OCI-LY1 (cell line): Measurements from ENCODE around the gene CAPN15.

Experiments used
- EZH2 ChIP-seq: fragments of 200-600 bp; sonication (generic), shearing (Covaris generic); IDR thresholded peaks from 2 replicates; pipeline ENCODE4 v1.8.0; 2017; ENCODE audit warnings: borderline replicate concordance, mixed run types, mild to moderate bottlenecking, antibody characterized with exemption, low read length, moderate library complexity, mixed read lengths
- TF ChIP-seq, protein P1 (sequence below): fragments of 200-600 bp; sonication (generic), shearing (Covaris generic); IDR thresholded peaks from 2 replicates; pipeline ENCODE4 v1.5.1; 2017; ENCODE audit warnings: mild to moderate bottlenecking, antibody characterized with exemption, low read length, moderate library complexity, mixed read lengths

DNA sequence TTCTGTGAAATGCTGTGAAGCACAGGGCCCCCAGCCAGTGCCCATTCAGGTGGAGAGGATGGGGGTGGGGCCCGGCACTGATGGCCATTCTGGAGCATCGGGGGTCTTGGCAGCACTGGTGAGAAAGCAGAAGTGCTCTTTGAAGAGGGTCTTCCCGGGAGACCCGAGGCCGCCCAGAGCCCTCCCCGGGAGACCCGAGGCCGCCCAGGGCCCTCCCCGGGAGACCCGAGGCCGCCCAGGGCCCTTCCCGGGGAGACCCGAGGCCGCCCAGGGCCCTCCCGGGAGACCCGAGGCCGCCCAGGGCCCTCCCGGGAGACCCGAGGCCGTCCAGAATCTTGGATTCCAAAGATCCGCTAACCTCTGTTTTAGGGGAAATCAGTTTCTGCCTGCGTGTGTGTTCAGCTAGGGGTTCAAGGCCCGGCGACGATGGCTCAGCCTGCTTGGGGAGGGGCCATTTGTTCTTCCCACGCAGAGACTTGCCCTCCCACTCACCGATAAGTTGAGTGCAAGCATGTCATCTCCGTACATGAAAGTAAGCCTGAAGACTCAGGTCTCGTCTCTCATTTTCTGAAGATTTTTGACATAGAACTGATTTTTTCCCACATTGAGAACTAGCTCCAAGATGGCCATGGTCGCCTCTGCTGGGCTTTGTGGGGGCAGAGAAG lies 35.2 kb upstream of the CAPN15 start:
- TF ChIP-seq, protein P1, sequence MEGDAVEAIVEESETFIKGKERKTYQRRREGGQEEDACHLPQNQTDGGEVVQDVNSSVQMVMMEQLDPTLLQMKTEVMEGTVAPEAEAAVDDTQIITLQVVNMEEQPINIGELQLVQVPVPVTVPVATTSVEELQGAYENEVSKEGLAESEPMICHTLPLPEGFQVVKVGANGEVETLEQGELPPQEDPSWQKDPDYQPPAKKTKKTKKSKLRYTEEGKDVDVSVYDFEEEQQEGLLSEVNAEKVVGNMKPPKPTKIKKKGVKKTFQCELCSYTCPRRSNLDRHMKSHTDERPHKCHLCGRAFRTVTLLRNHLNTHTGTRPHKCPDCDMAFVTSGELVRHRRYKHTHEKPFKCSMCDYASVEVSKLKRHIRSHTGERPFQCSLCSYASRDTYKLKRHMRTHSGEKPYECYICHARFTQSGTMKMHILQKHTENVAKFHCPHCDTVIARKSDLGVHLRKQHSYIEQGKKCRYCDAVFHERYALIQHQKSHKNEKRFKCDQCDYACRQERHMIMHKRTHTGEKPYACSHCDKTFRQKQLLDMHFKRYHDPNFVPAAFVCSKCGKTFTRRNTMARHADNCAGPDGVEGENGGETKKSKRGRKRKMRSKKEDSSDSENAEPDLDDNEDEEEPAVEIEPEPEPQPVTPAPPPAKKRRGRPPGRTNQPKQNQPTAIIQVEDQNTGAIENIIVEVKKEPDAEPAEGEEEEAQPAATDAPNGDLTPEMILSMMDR = no peak
- no peak for TF ChIP-seq EZH2
